ENCODE measurements around the gene CDT1. TPM values are rescaled to one million over a fixed set of nuclear protein-coding genes. Genes with fewer than 3 reads are reported as not detected.

CDT1 gene
- total RNA-seq, 1 experiment from 2014 or later = 39.9 TPM

DNA sequence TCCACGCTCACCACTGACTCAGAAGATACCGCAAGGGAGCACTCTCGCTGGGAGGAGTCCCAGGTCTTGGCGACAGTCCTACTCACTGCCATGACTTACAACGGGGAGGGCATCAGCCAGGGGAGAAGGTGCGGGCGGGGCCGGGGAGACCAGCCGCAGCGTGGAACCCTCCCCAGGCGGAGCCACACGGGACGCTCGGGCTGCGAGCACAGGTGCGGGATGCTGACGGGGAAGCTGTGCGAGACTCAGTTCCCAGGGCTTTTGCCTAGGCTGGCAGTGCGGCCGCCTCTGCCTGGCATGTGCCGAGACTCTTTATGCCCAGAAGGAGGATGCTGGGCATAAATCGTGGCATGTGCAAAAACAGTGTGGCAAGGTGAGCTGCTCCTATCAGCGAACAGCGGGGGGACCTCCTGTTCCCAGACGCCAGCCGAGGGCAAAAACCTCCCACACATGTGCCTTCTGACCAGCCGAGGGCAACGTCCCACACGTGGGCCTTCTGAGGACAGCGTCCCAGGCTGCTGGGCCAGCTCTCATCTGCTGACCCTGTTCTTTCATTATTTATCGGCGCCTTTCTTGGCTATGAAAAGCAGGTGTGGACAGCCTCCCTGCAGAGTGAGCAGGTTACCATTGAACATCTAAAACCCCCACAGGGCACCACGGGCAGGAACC lies 47.1 kb downstream of the CDT1 start:
- Histone ChIP-seq H3K27ac (ENCODE audit: low read length) (no peak overlapping the region), H3K9me3 (ENCODE audit: control insufficient read depth, insufficient read depth, low read depth, low read length) (no peaks in the 10 kb centered on the region), H3K27me3 (ENCODE audit: control insufficient read depth, insufficient read depth, low read length) (no peaks in the 10 kb centered on the region), H3K36me3 (ENCODE audit: control insufficient read depth, insufficient read depth, low read length) (no peaks in the 10 kb centered on the region), H3K4me1 (ENCODE audit: control insufficient read depth, insufficient read depth, low read length) (peaks cover 7% of the 10 kb centered on the region; the same call in 1 of the 2 replicates), H3K4me3 (ENCODE audit: low read depth in 2 of 2, low read length in 2 of 2) (no peak overlapping the region)
- no peak for ATAC-seq
- POLR2A ChIA-PET = no interaction called here
- no peak for DNase-seq (ENCODE audit: low read depth, low spot score)
- intact Hi-C loops (cut with micrococcal nuclease; ENCODE audit: unreplicated experiment) = no loop called here
- CTCF ChIA-PET = no interaction called here
- TF ChIP-seq, protein P1, sequence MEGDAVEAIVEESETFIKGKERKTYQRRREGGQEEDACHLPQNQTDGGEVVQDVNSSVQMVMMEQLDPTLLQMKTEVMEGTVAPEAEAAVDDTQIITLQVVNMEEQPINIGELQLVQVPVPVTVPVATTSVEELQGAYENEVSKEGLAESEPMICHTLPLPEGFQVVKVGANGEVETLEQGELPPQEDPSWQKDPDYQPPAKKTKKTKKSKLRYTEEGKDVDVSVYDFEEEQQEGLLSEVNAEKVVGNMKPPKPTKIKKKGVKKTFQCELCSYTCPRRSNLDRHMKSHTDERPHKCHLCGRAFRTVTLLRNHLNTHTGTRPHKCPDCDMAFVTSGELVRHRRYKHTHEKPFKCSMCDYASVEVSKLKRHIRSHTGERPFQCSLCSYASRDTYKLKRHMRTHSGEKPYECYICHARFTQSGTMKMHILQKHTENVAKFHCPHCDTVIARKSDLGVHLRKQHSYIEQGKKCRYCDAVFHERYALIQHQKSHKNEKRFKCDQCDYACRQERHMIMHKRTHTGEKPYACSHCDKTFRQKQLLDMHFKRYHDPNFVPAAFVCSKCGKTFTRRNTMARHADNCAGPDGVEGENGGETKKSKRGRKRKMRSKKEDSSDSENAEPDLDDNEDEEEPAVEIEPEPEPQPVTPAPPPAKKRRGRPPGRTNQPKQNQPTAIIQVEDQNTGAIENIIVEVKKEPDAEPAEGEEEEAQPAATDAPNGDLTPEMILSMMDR (IDR thresholded peaks at IDR 0.05) = no peak
- TF ChIP-seq, protein P2, sequence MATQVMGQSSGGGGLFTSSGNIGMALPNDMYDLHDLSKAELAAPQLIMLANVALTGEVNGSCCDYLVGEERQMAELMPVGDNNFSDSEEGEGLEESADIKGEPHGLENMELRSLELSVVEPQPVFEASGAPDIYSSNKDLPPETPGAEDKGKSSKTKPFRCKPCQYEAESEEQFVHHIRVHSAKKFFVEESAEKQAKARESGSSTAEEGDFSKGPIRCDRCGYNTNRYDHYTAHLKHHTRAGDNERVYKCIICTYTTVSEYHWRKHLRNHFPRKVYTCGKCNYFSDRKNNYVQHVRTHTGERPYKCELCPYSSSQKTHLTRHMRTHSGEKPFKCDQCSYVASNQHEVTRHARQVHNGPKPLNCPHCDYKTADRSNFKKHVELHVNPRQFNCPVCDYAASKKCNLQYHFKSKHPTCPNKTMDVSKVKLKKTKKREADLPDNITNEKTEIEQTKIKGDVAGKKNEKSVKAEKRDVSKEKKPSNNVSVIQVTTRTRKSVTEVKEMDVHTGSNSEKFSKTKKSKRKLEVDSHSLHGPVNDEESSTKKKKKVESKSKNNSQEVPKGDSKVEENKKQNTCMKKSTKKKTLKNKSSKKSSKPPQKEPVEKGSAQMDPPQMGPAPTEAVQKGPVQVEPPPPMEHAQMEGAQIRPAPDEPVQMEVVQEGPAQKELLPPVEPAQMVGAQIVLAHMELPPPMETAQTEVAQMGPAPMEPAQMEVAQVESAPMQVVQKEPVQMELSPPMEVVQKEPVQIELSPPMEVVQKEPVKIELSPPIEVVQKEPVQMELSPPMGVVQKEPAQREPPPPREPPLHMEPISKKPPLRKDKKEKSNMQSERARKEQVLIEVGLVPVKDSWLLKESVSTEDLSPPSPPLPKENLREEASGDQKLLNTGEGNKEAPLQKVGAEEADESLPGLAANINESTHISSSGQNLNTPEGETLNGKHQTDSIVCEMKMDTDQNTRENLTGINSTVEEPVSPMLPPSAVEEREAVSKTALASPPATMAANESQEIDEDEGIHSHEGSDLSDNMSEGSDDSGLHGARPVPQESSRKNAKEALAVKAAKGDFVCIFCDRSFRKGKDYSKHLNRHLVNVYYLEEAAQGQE (IDR thresholded peaks at IDR 0.05; ENCODE audit: insufficient read depth in 1 of 2, low read depth in 2 of 2, low read length in 1 of 2) = no peak
- BruUV-seq (replicated peaks) = no TSS peak
- in situ Hi-C loops (cut with HindIII; ENCODE audit: low pct_unique_long_range_greater_than_20kb, low sequenced_read_pairs) = no loop called here

DNA sequence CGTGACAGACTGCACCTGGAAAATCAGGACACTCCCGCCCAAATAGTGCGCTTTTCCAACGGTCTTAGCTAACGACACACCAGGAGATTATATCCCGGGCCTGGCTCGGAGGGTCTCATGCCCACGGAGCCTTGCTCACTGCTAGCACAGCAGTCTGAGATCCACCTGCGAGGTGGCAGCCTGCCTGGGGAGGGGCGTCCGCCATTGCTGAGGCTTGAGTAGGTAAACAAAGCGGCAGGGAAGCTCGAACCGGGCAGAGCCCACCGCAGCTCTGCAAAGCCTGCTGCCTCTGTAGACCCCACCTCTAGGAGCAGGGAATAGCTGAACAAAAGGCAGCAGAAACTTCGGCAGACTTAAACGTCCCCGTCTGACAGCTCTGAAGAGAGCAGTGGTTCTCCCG lies 48.0 kb downstream of the CDT1 start:
- ChIA-PET CTCF (no interaction called here), POLR2A (no interaction called here)
- Histone ChIP-seq H3K27ac (ENCODE audit: low read length) (no peak overlapping the region), H3K36me3 (ENCODE audit: control insufficient read depth, insufficient read depth, low read length) (no peaks in the 10 kb centered on the region), H3K4me3 (ENCODE audit: low read depth in 2 of 2, low read length in 2 of 2) (no peak overlapping the region), H3K27me3 (ENCODE audit: control insufficient read depth, insufficient read depth, low read length) (no peaks in the 10 kb centered on the region), H3K9me3 (ENCODE audit: control insufficient read depth, insufficient read depth, low read depth, low read length) (no peaks in the 10 kb centered on the region), H3K4me1 (ENCODE audit: control insufficient read depth, insufficient read depth, low read length) (peaks cover 9% of the 10 kb centered on the region; the same call in 1 of the 2 replicates)
- intact Hi-C loops (cut with micrococcal nuclease; ENCODE audit: unreplicated experiment) (no loop called here), in situ Hi-C loops (cut with HindIII; ENCODE audit: low pct_unique_long_range_greater_than_20kb, low sequenced_read_pairs) (no loop called here)
- ATAC-seq = no peak
- TF ChIP-seq, protein P2 (IDR thresholded peaks at IDR 0.05; ENCODE audit: insufficient read depth in 1 of 2, low read depth in 2 of 2, low read length in 1 of 2) = no peak
- TF ChIP-seq, protein P1 (IDR thresholded peaks at IDR 0.05) = no peak
- no peak for TF ChIP-seq SIN3A (IDR thresholded peaks at IDR 0.05; ENCODE audit: borderline replicate concordance, insufficient read depth, low read depth, low read length)
- no peak for TF ChIP-seq POLR2AphosphoS5 (IDR thresholded peaks at IDR 0.05; ENCODE audit: low read depth, low read length)
- DNase-seq (ENCODE audit: low read depth, low spot score) = no peak
- BruUV-seq (replicated peaks) = no TSS peak
